ENCODE measurements around the gene SLC4A2. TPM values are rescaled to one million over a fixed set of nuclear protein-coding genes. Genes with fewer than 3 reads are reported as not detected.

The SLC4A2 gene
- total RNA-seq, 1 experiment from 2014 or later: 164 TPM

GRCh38 chr7:151032936-151033863, 26.2 kb upstream of the SLC4A2 start:
- DNase-seq (ENCODE audit: low spot score): no peak
- Mint-ChIP-seq H3K27me3 (ENCODE audit: low read depth) (no peaks in the 10 kb centered on the region), H3K9me3 (no peaks in the 10 kb centered on the region), H3K4me3 (no peak overlapping the region), H3K36me3 (no peaks in the 10 kb centered on the region), H3K4me1 (peaks cover 7% of the 10 kb centered on the region), H3K27ac (no peak overlapping the region)
- TF ChIP-seq, protein P1, sequence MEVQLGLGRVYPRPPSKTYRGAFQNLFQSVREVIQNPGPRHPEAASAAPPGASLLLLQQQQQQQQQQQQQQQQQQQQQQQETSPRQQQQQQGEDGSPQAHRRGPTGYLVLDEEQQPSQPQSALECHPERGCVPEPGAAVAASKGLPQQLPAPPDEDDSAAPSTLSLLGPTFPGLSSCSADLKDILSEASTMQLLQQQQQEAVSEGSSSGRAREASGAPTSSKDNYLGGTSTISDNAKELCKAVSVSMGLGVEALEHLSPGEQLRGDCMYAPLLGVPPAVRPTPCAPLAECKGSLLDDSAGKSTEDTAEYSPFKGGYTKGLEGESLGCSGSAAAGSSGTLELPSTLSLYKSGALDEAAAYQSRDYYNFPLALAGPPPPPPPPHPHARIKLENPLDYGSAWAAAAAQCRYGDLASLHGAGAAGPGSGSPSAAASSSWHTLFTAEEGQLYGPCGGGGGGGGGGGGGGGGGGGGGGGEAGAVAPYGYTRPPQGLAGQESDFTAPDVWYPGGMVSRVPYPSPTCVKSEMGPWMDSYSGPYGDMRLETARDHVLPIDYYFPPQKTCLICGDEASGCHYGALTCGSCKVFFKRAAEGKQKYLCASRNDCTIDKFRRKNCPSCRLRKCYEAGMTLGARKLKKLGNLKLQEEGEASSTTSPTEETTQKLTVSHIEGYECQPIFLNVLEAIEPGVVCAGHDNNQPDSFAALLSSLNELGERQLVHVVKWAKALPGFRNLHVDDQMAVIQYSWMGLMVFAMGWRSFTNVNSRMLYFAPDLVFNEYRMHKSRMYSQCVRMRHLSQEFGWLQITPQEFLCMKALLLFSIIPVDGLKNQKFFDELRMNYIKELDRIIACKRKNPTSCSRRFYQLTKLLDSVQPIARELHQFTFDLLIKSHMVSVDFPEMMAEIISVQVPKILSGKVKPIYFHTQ (CRISPR knock-in tag; IDR thresholded peaks at IDR 0.05): no peak
- TF ChIP-seq ZNF317 (CRISPR knock-in tag; IDR thresholded peaks at IDR 0.05; ENCODE audit: borderline replicate concordance, low read depth) (no peak), FOXP1 (CRISPR knock-in tag; IDR thresholded peaks at IDR 0.05; ENCODE audit: borderline replicate concordance) (no peak), SOX15 (CRISPR knock-in tag; IDR thresholded peaks at IDR 0.05) (no peak), RELA (CRISPR knock-in tag; IDR thresholded peaks at IDR 0.05; ENCODE audit: borderline replicate concordance) (no peak), TCF7 (CRISPR knock-in tag; IDR thresholded peaks at IDR 0.05; ENCODE audit: low read depth) (no peak), ZNF138 (CRISPR knock-in tag; conservative IDR thresholded peaks at IDR 0.05) (no peak), NFE2L1 (CRISPR knock-in tag; IDR thresholded peaks at IDR 0.05) (no peak), ARID4B (CRISPR knock-in tag; IDR thresholded peaks at IDR 0.05; ENCODE audit: borderline replicate concordance) (no peak), STAT6 (CRISPR knock-in tag; conservative IDR thresholded peaks at IDR 0.05; ENCODE audit: low read depth) (no peak), SMAD4 (CRISPR knock-in tag; IDR thresholded peaks at IDR 0.05) (no peak)
- TF ChIP-seq, protein P2, sequence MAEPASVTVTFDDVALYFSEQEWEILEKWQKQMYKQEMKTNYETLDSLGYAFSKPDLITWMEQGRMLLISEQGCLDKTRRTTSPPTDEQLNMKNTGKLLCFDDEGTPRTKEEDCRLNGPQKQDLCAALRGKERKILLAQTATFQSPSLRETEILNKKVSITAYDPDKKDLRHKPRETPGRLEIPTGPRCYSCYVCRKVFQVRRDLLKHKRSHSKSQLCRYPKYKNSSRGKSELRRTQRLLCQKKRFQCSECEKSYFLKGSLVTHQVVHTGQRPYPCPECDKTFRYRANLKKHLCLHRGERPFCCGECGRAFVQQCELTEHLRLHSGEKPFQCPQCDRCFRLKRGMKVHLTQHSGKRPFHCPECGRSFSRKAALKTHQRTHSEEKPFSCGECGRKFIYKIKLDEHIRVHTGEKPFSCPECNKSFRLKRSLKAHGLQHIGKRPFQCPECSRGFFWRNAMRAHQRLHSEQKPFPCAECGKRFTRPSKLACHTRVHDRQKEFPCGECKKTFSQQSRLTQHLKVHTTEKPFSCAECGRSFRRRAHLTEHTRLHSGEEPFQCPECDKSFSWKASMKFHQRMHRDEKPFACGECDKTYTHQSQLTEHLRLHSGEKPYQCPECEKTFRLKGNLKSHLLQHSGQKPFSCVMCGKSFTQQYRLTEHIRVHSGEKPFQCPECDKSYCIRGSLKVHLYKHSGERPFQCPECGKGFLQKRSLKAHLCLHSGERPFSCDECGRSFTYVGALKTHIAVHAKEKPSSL (CRISPR knock-in tag; conservative IDR thresholded peaks at IDR 0.05): no peak
- ATAC-seq: no peak
- POLR2A ChIA-PET: interaction anchor here (1.2 kb wide), 1 partner anchor 18 kb away, joined by 3 read pairs; no protein-coding TSS in a partner anchor
- CTCF ChIA-PET: interaction anchor here (0.7 to 4.4 kb wide), 19 partner anchors 13 to 211 kb away, joined by 3 to 32 read pairs (median 4); partner anchors contain the start of gene CDK5
